ENCODE data around the gene NLRC5.
"Not testable (repeated sequence)": the region's sequence is repeated elsewhere in the genome, so short reads cannot be mapped to it uniquely, and the experiment has no call there.

Gene NLRC5

GRCh38 chr16:57106767-57107166 is 117.4 kb downstream of the NLRC5 start:
- DNase-seq, result no peak

DNA sequence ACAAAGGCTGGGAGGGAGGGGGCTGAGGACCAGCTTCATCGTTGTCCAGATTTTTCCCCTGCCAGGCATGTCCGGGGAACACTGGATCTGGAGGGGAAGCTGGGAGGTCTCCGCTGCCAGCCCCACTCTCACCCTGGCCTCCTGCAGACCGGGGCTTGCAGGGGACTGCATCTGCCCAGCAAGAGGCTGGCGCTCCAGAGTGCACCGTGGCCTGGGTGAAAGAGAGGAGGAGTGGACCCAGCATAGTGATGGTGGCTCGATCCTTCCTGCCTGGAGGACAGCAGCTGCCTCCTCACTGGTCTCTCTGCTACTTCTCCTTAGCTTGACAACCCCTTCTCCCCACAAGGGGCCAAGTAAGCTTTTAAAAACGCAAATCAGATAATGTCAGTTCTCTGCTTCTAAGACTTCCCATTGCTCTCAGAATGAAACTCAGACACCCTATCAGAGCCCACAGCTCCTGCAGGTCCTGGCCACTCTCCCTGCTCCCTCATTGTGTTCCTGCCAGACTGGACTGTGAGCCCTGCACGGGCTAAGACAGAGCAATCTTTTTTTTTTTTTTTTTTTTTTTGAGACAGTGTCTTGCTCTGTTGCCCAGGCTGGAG is 118.1 kb downstream of the NLRC5 start:
- no peak for DNase-seq

GRCh38 chr16:57108432-57108831 is 119.1 kb downstream of the NLRC5 start:
- DNase-seq, result no peak

- DNase-seq, result not testable (repeated sequence)
These were observed 120.1 kb downstream of the NLRC5 start for GRCh38 chr16:57109259-57110105.

- DNase-seq, result no peak
These were observed 121.6 kb downstream of the NLRC5 start for GRCh38 chr16:57110937-57111336.

DNA sequence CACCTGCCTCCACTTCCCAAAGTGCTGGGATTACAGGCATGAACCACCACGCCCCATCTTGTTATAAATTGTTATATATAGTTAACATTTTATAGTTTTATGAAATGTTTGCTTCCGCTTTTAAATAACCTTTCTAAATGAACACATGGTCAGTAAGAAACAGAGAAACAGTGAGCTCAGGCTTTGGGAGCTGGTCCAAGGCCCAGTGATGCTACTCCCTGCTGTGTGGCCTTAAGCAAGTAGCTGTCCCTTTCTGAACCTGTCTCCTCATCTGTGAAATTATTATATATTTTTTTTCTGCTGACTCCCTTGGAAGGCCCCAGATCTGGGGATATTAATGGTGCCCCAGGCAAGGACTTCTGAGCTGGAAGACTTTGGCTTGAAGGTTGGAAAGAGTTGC is 122.1 kb downstream of the NLRC5 start:
- DNase-seq, result no peak

DNA sequence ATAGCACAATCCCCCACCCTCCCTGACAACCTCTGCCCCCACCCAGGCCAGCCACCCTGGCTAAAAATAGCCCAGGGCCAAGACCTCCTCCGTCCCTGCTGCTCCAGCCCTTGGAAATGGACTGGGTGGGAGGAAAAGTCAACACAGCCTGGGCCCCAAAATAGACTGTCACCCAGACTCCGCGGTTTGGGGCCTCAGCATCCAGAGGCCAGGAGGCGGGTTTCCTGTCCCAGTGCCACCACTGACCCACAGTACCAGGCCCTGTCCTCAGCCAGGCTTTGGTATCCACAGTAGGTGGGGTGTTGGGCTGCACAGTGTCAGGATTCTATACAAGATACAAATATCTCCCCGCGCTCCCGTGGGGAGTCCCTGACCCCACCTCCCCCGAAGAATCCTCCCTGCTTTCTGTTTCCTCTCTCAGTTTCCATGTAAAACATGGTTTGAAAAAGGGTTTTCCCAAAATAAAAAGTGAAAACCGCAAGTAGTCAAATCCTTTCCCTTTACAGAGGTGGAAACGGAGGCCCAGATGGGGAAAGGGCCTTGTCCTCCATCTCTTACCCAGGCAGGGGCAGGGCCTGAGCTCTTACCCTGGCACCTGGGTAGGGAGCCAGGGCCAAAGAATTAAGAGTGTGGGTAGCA is 123.2 kb downstream of the NLRC5 start:
- DNase-seq, result no peak

GRCh38 chr16:57113042-57113453 is 123.7 kb downstream of the NLRC5 start:
- DNase-seq, result no peak

- DNase-seq, result no peak
These were observed 124.3 kb downstream of the NLRC5 start for GRCh38 chr16:57113664-57114063.

- no peak for DNase-seq
These were observed 125.8 kb downstream of the NLRC5 start for GRCh38 chr16:57115168-57115513.

- no peak for DNase-seq
These were observed 126.3 kb downstream of the NLRC5 start for GRCh38 chr16:57115514-57116182.

DNA sequence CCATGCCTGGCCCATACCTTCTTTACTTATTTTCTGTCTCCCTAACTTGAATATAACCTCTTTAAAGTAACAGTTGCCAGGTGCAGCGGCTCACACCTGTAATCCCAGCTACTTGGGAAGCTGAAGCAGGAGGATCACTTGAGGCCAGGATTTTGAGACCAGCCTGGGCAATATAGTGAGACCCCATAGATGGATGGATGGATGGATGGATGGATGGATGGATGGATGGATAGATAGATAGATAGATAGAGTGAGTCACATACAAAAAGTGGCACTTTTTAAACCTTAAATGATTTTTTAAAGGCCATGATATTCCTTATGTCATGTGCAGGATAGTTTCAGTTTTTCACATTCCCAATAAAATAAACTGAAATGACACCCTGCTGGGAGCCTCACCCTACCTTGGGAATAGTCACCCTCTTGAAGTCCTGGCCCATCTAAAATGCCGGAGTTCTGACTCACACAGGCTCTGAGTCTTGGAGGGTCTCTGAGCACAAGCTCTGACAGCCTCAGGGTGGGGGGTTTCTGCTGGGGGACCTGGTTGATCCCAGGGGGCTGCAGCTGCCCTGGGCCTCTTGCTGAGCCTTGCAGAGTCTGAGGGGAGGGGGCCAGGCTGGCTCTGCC is 129.2 kb downstream of the NLRC5 start:
- no peak for DNase-seq

- no peak for DNase-seq
These were observed 134.0 kb downstream of the NLRC5 start for GRCh38 chr16:57123216-57123973.

DNA sequence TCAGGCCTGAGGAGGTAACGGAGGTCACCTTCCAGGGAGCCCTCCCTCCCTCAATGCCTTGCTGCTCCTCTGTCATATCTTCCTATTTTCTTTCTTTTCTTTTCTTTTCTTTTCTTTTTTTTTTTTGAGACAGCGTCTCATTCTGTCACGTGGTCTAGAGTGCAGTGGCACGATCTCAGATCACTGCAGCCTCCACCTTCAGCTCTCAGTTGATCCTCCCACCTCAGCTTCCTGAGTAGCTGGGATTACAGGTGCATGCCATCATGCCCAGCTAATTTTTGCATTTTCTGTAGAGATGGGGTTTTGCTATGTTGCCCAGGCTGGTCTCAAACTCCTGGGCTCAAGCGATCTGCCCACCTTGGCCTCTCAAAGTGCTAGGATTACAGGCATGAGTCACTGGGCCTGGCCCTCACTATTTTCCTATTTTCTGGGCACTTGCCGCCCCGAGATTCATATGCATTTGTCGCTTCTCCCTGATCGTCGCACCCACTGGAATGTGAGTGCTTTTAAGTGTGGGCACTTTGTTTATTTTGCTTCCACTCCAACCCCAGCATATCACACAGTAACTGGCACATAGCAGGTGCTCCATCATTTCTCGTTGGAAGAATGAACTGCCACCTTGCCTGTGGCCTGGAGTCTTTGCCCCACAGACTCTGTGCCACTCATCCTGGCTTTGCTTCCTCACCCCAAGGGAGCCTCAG is 134.8 kb downstream of the NLRC5 start:
- no peak for DNase-seq

GRCh38 chr16:57125376-57125775 is 136.0 kb downstream of the NLRC5 start:
- DNase-seq, result no peak

GRCh38 chr16:57125969-57126368 is 136.6 kb downstream of the NLRC5 start:
- DNase-seq, result no peak

GRCh38 chr16:57126411-57126810 is 137.1 kb downstream of the NLRC5 start:
- DNase-seq, result no peak

DNA sequence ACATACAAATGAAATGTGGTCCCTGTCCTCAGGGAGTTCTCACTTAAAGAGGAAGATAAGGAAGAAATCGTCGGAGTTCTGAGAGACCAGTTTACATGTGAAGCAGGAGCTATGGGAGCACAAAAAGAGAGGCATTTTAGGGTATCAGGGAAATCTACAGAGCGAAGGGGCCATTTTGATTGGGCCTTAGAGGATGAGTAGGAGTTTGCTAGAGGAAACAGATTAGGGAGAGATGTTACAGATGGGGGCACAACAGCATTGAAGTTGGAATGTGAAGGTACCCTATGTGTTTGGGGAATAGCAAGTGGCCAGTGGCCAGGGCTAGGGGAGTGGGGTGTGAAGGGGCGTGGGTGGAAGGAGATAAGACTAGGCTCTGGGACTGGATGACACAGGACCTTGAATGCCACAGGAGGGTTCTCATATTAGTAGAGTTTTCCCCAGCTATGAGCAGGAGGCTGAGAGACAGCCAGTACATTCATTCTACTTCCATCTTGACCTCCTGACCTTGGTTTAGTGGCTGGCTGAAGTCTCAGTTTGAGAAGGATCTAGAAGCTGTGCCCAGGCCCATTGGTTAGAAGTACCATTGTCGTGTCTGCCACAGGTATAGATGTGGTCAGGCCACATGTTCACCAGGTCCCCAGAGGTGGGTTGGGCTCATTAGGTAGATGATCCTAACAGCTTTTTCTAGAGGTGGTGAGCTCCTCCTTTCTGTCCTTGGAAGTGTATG is 137.8 kb downstream of the NLRC5 start:
- no peak for DNase-seq

- no peak for DNase-seq
These were observed 138.5 kb downstream of the NLRC5 start for GRCh38 chr16:57127836-57128235.

DNA sequence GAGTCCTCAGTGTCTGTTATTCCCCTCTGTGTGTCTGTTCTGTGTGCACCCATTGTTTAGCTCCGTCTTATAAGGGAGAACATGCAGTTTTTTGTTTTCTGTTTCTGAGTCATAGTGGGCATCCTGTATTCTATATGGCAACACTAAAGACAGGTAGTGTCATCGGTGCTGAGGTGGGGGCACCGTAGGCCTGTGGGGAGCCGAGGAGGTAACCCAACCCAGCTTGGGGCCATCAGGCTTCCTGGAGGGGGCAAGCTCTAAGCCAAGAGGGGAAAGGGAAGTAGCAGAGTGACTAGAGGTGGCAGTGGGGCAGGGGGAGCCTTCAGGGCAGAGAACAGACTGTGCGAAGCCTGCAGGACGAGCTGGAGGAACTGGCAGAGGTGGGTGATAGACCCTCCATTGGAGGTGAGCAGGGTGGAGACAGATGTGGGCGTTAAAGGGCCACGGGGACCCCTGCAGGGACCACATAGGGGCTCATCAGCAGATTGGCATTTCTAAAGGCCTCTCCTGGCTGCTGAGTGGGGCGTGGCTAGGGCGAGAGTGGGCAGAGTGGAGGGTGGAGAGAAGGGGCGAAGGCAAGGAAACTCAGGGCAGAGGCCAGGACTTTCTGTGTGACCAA is 139.5 kb downstream of the NLRC5 start:
- no peak for DNase-seq

GRCh38 chr16:57130950-57131321 is 141.6 kb downstream of the NLRC5 start:
- DNase-seq, result no peak
